Prostate gland (tissue), 2 donors: ENCODE measurements around the gene SCAF11.

Source experiments
- POLR2A ChIP-seq: fragments of 450-650 bp; IDR thresholded peaks from one replicate; pipeline ENCODE4 v1.6.1; 2016; ENCODE audit warnings: antibody characterized with exemption, mild to moderate bottlenecking
- POLR2AphosphoS5 ChIP-seq: sonication (generic); formaldehyde crosslinking; IDR thresholded peaks from one replicate; pipeline ENCODE4 v1.6.1; 2017; ENCODE audit warnings: antibody characterized with exemption
- TF ChIP-seq, protein P1 (sequence below), 4 experiments: fragments of 200-600 bp in 2 of 4; fragments of 450-650 bp in 2 of 4; sonication (generic) in 2 of 4; IDR thresholded peaks; 1 replicate in 3 of 4; 2 replicates in 1 of 4; pipeline ENCODE4 v1.5.1; 2016 to 2019; ENCODE audit warnings: antibody characterized with exemption in 4 of 4, mild to moderate bottlenecking in 2 of 4, moderate library complexity in 2 of 4

GRCh38 chr12:45948546-45948945 is 41.8 kb downstream of the SCAF11 start:
- TF ChIP-seq, protein P1, sequence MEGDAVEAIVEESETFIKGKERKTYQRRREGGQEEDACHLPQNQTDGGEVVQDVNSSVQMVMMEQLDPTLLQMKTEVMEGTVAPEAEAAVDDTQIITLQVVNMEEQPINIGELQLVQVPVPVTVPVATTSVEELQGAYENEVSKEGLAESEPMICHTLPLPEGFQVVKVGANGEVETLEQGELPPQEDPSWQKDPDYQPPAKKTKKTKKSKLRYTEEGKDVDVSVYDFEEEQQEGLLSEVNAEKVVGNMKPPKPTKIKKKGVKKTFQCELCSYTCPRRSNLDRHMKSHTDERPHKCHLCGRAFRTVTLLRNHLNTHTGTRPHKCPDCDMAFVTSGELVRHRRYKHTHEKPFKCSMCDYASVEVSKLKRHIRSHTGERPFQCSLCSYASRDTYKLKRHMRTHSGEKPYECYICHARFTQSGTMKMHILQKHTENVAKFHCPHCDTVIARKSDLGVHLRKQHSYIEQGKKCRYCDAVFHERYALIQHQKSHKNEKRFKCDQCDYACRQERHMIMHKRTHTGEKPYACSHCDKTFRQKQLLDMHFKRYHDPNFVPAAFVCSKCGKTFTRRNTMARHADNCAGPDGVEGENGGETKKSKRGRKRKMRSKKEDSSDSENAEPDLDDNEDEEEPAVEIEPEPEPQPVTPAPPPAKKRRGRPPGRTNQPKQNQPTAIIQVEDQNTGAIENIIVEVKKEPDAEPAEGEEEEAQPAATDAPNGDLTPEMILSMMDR (IDR thresholded peaks at IDR 0.05), result no peak
- TF ChIP-seq POLR2AphosphoS5, result no peak
- TF ChIP-seq POLR2A, result no peak
